Activated naive CD4-positive, alpha-beta T cell treated with anti-CD3 and anti-CD28 coated beads, Interleukin-2, amount 50 U/mL, for 72 hours (primary cell): Measurements from ENCODE around the gene MAPRE3. TPM values are rescaled to one million over a fixed set of nuclear protein-coding genes. Genes with fewer than 3 reads are reported as not detected.
"Not testable (repeated sequence)": the region's sequence is repeated elsewhere in the genome, so short reads cannot be mapped to it uniquely, and the experiment has no call there.

ENCODE experiments used
- ATAC-seq, 2 donors: fragments of 150-1000 bp; cut with Tn5 transposase; 2 replicates each; pipeline ENCODE4 v1.10.0; 2021; ENCODE audit warnings: mild to moderate bottlenecking in 2 of 2, moderate library complexity in 2 of 2
- DNase-seq, 2 donors: peaks; one replicate each; pipeline ENCODE4 v3.0.0; 2021 to 2022; ENCODE audit warnings: low spot score in 2 of 2
- H3K27ac Mint-ChIP-seq, 2 donors: one replicate each; pipeline ENCODE4 v1.8.0; 2022; ENCODE audit warnings: mild to moderate bottlenecking in 2 of 2, mixed read lengths in 2 of 2
- H3K36me3 Mint-ChIP-seq, 2 donors: one replicate each; pipeline ENCODE4 v1.8.0; 2022; ENCODE audit warnings: mixed read lengths in 2 of 2
- H3K9me3 Mint-ChIP-seq, 2 donors: one replicate each; pipeline ENCODE4 v1.8.0; 2022; ENCODE audit warnings: mixed read lengths in 2 of 2
- total RNA-seq, 2 donors: library from RNA; stranded (reverse); gene quantifications; one replicate each; pipeline ENCODE4 v1.2.3, GENCODE V29; 2022

The MAPRE3 gene
- total RNA-seq: 1 to 10 TPM; 4.0 to 4.2 TPM

DNA sequence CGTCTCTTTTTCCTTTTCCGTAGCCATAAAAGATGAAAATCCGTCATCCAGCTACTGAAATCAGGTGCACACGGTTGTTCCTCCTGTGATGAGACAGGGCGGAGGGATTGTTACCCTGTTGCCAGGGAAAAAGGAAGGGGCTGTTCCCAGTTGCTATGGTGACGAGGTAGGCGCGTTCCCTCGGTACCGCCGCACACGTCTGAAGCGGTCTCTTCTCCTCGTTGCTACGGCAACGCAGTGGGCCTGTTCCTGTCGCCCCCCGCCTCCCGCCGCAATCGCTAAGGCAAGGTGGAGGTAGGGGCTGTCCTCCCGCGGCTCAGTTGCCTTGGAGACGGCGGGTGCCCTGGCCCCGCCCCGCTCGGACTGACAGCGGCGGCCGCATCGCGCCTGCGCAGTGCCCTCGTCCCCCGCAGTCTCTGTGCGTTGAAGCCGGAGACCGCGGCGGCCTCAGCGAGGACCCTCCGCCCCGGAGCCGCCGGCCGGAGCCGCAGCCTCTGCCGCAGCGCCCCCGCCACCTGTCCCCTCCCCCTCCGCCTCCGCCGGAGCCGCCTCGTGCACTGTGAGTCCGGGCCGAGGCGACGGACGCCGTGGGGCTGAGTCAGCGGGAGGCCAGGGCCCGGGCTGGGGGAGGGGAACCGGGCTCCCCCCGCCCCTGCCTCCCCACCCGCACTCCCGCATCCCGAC, at the start of gene MAPRE3:
MAPRE3 (plus strand) TSS at position 394 of the 684 bp plus-strand sequence. CDS start 51,582 bp downstream, outside the sequence.
- DNase-seq (peak; percentile 84 to 85), ATAC-seq (peak; percentile 91 to 93)
- no peaks in the 10 kb centered on the region for H3K9me3 Mint-ChIP-seq
- H3K36me3 Mint-ChIP-seq: no peaks in the 10 kb centered on the region
- H3K27ac Mint-ChIP-seq: peak within 1 kb of the TSS; percentile 40 to 82

DNA sequence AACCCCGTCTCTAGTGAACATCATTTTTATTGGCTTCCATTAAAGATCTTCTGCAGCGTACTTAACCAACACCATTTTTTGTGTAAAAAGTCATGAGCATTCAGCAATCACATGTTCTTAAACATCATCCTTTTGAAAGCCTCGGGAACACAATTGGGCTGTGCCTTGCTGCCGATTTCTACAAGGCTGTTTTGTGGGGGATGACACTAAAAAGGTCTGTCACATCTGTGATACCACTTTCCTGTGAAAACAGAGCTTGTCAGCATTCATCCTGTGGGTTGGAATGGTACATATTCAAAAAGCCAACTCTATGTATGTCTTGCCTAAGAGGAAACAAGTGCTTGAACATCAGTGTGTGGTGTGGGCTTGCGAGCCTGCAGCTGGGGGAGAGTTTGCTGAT, 49.1 kb upstream of the MAPRE3 start:
- Mint-ChIP-seq H3K36me3 (no peaks in the 10 kb centered on the region), H3K9me3 (no peaks in the 10 kb centered on the region), H3K27ac (no peak overlapping the region)
- ATAC-seq (no peak), DNase-seq (no peak)

DNA sequence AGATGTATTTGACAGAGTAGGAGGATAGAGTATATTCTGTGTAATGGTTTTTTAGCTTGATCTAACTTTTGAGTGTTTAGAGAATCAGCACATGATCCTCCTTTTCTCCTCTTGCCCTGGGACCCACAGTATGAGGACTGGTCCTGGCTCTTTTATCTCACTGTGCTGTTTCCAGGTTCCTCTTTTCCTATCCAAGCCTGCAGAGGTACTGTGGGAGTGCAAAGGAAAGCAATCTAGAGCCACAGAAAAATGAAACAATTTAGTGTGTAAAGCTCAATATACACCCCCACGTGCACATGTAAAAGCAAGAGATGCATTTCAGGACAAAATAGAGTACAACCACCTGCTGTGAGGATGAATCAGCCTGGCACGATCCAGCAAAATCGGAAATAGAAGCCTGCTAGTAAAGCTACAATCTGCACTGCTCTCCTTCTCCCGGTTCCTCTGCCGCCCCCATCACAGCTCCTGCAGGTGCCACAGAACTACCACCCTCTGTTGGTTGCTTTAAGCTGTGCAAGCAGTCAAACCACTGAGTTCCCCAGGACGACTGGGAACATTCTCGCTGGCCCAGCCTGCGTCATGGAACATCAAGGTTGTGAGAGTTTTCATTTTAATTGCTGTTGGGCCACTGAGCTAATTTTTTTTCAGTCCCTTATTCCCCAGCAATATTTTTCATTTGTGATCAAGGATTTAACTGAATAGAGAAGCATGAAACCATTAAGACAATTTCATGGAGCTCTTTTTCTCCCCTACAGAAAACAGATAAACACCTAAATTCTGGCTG, 47.8 kb upstream of the MAPRE3 start:
- Mint-ChIP-seq H3K27ac (no peak overlapping the region), H3K36me3 (no peaks in the 10 kb centered on the region), H3K9me3 (no peaks in the 10 kb centered on the region)
- peak in 1 of 2 donors; percentile 42 for DNase-seq
- peak; percentile 54 to 87 for ATAC-seq

DNA sequence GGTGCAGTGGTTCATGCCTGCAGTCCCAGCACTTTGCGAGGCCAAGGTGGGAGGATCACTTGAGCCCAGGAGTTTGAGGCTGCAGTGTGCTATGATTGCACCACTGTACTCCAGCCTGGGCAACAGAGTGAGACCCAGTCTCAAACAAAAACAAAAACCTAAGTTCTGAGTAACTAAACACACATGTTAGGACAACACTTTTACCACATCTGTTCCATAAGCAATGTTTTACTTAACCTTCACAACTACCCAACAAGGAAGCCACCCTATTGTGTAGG, 47.3 kb upstream of the MAPRE3 start:
- H3K9me3 Mint-ChIP-seq, DNase-seq, H3K36me3 Mint-ChIP-seq, H3K27ac Mint-ChIP-seq, ATAC-seq: not testable (repeated sequence)

DNA sequence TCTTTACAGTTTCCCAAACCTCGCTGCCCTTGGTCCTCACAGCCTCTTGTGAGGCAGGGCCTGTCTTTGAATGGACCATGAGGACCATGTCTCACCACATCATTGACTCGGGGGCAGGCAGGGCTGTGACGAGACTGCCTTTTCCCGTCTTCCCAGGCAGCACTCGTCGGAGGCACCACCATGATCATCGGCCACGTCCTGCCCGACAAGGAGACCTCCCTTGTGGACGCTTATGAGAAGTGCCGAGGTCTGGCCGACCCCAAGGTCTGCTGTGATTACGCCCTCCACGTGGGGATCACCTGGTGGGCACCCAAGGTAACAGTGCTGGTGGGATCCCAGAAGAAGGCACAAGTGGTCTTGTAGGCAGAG, 45.7 kb upstream of the MAPRE3 start:
- ATAC-seq (no peak), DNase-seq (no peak)
- H3K9me3 Mint-ChIP-seq: no peaks in the 10 kb centered on the region
- no peaks in the 10 kb centered on the region for H3K36me3 Mint-ChIP-seq
- H3K27ac Mint-ChIP-seq: no peak overlapping the region

DNA sequence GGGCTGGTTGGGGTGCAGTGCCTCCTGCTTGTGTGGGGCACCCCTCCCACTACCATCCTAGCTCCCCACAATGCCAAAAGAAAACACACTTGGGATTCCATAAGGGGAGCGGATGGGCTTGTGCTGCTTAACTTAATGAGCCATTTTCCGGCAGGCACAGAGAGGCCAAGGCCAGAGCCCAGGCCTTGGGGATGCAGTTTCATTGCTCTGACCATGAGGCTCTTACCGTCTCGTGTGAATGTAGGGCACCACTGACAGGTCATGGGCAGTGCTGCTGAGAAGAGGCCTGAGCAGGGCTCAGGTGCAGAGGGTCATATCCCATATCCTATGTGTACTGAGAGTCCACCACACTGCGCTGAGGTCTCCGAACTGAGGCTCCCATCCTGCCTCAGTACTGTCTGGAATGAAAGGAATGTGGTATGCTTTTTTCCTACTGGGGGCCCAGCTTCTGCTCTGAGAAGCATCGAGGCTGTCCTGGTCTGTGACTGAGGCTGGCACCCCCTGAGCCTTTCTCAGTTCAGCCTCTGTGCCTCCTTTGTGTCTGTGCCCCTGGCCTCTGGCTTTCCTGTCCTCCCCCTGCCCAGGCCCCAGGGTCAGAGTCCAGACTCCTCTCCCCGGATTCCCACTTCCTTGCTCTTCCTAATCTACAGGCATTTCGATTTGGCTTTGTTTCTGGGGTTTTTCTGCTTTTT, 45.2 kb upstream of the MAPRE3 start:
- ATAC-seq (no peak), DNase-seq (no peak)
- Mint-ChIP-seq H3K27ac (peak overlapping the region in 1 of 2 donors; percentile 29), H3K36me3 (no peaks in the 10 kb centered on the region), H3K9me3 (no peaks in the 10 kb centered on the region)

DNA sequence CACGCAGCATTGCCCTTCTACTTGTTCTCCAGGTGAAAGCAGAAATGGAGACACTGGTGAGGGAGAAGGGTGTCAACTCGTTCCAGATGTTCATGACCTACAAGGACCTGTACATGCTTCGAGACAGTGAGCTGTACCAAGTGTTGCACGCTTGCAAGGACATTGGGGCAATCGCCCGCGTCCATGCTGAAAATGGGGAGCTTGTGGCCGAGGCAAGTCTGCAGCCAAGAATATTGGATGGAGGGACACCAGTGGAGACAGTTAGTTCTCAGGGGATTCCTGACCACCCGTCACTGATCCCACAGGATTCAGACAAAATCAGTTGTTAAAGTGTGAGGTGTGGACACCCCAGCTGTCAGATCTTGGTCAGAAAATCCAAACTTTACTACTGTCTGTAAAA, 43.2 kb upstream of the MAPRE3 start:
- Mint-ChIP-seq H3K27ac (no peak overlapping the region), H3K9me3 (no peaks in the 10 kb centered on the region), H3K36me3 (no peaks in the 10 kb centered on the region)
- no peak for ATAC-seq
- DNase-seq: no peak

DNA sequence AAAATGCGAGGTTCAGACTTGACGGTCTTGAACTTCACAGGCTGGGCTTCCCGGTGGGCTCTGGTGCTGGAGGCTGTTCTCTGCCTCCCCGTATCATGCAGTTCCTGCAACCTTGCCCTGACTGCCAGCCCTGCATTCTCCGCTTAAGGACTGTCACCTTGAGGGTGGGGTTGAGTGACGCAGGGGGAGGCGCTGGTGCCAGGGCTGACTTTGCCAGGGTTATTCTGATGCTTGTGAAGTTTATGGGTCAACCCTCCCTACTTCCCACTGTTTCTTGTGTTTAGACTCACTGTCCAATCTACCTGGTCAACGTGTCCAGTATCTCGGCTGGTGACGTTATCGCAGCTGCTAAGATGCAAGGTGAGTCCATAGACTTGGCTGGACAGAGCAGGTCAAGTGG, 37.5 kb upstream of the MAPRE3 start:
- Mint-ChIP-seq H3K36me3 (no peaks in the 10 kb centered on the region), H3K27ac (no peak overlapping the region), H3K9me3 (no peaks in the 10 kb centered on the region)
- DNase-seq (no peak), ATAC-seq (no peak)

DNA sequence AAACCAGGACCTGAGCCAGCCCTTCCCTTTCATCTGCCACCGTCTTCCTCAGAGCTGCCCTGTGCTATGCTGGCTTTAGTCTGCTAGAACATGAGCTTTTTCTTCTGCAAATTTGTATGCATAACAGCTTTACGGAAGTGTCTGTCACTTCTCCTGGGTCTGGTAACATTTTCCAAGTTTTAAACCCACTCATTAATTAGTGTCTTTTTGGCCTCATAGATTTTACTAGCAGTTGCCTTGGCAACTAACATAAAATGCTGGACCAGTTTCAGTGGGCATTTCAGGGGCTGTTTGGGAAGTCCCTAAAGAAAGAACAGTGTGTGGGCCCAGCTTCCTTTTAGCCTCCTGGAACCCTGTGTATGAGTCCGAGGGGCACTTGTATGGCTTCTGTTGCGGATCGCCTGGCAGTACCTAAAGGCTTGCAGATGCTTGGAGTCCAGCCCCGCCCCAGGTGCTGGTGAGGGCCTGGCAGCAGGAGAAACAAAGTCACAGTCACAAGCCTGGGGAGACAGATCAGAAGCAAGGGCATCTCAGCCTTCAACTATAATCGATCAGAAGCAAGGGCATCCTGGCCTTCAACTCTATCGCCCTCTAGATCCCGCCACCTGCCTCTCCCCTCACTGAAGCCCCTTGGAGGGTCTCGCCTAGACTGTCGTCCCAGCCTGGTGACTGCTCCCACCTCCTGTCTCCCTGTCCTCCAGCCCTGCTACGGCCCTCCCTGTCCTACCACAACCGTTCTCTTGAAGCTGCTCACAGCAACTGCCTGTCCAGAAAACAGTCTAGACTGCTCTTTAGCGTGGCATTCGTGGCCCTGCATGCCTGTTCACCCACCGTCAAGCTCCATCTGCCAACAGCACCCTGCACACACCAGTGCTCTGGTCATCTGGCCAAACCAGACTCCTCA, 36.8 kb upstream of the MAPRE3 start:
- Mint-ChIP-seq H3K36me3 (no peaks in the 10 kb centered on the region), H3K27ac (no peak overlapping the region), H3K9me3 (no peaks in the 10 kb centered on the region)
- DNase-seq: no peak
- ATAC-seq: no peak

DNA sequence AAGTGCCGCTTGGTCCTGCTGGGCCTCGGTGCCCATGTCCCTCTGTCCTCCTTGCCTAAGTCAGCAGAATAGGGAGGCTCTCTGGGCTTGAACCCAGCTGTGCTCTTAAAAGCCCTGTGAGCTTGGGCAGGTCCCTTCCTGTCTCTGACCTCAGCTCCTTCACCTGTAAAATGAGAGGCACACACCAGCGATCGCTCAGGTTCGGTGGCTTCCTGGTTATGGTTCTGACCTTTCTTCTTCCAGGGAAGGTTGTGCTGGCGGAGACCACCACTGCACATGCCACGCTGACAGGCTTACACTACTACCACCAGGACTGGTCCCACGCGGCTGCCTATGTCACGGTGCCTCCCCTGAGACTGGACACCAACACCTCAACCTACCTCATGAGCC, 36.1 kb upstream of the MAPRE3 start:
- Mint-ChIP-seq H3K36me3 (no peaks in the 10 kb centered on the region), H3K27ac (no peak overlapping the region), H3K9me3 (no peaks in the 10 kb centered on the region)
- DNase-seq: no peak
- ATAC-seq: no peak

DNA sequence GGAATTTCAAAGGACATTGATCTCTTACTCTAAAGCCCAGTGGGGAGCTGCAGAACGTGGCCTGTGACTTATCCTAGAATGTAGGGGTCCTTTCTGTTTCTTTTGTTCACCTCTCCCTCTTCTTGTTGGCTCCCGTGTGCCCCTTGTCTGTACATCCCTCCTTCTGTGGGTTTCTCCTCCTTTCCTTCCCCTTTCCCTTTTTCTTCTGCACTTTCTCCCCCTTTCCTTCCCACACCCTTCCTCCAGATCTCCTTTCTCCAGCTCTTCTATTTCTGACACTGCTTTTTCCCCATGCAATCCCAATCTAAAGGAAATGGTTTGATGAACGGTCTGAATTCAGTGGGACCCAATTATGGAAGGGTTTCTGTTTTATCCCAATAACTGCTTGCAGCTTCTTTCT, 35.5 kb upstream of the MAPRE3 start:
- no peak for DNase-seq
- no peaks in the 10 kb centered on the region for H3K36me3 Mint-ChIP-seq
- no peaks in the 10 kb centered on the region for H3K9me3 Mint-ChIP-seq
- no peak for ATAC-seq
- H3K27ac Mint-ChIP-seq: no peak overlapping the region

DNA sequence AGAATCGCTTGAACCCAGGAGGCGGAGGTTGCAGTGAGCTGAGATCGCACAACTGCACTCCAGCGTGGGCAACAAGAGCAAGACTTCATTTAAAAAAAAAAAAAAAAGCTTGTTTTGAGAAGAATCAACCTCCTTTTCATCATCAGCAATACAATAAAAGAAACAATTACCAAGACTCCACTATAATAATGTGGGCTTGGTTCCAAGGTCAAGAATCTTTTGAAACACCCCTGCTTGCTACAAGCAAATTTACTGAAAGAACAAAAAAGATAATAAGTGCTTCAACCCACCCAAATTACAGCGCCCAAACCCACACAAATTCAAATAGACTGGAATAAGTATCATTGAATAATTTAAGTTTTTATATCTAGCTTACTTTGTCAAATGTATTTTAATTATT, 33.6 kb upstream of the MAPRE3 start:
- H3K27ac Mint-ChIP-seq: no peak overlapping the region
- no peak for DNase-seq
- ATAC-seq: no peak
- no peaks in the 10 kb centered on the region for H3K9me3 Mint-ChIP-seq
- H3K36me3 Mint-ChIP-seq: no peaks in the 10 kb centered on the region

DNA sequence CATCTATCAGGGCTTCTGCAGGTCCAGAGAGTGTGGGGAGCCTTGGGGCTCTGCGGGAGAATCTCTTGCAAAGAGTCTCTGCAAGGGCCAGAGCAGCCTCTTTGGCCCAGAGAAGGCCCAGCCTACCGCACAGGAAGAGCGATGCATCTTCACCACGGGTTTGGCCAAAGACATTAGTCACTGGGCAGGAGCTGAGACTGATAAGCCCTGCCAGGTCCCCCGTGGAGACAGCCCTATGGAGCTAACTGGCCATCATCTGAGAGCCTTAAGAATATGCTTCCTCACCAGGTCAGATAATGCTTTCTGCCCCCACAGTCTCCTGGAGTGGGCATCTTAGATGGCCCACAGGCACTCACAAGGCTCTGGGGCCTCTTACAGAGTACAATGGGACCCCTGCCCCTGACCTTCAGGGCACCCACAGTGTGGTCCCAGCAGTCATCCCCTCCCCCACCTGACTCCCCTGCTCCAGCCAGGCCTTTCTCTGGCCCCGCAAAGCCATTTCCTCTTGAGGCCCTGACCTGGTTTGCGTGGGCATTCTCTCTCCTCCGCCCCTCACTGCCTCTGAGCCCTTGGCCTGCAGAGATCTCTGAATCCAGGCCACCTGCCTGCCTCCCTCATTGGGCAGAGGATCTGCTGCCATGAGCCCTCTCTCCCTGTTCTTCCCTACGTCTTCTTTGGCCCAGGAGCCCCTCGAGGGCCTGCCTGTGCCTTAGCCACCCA, 31.9 kb upstream of the MAPRE3 start:
- Mint-ChIP-seq H3K27ac (no peak overlapping the region), H3K9me3 (no peaks in the 10 kb centered on the region), H3K36me3 (no peaks in the 10 kb centered on the region)
- no peak for ATAC-seq
- DNase-seq: no peak

DNA sequence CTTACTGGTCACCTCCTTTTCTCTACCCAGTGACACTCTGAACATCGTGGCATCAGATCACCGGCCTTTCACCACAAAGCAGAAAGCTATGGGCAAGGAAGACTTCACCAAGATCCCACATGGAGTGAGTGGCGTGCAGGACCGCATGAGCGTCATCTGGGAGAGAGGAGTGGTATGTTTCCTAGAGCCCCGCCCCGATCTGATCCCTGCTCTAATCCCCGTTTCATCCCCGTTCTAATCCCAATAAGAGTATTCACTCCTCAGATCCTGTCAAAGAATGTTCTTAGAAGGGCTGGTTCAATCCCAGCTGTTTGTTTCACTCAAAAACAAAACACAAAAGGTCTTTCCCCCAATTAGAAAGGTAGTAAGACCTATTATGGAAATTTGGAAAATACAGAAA, 30.4 kb upstream of the MAPRE3 start:
- Mint-ChIP-seq H3K27ac (no peak overlapping the region), H3K36me3 (no peaks in the 10 kb centered on the region), H3K9me3 (no peaks in the 10 kb centered on the region)
- DNase-seq (no peak), ATAC-seq (no peak)

DNA sequence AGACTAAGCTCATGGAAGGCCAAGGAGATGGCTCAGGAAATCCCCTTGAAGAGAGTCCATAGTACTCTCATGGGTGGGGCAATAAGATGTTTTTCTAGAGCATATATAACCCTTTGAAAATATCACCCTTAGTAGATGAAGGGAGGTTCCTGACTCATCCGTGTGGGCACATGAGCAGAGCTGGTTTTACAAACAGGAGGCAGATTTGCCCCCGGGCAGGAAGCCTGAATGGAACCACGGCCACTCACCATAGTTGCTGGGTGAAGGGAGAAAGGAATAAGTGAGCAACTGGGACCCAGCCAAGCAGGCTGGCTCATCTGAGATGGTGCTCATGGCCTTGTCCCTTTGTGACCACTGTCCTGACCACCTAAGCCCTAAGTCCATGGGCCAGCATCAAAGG, 29.0 kb upstream of the MAPRE3 start:
- Mint-ChIP-seq H3K27ac (no peak overlapping the region), H3K9me3 (no peaks in the 10 kb centered on the region), H3K36me3 (no peaks in the 10 kb centered on the region)
- DNase-seq: no peak
- ATAC-seq: peak in 1 of 2 donors; percentile 22

DNA sequence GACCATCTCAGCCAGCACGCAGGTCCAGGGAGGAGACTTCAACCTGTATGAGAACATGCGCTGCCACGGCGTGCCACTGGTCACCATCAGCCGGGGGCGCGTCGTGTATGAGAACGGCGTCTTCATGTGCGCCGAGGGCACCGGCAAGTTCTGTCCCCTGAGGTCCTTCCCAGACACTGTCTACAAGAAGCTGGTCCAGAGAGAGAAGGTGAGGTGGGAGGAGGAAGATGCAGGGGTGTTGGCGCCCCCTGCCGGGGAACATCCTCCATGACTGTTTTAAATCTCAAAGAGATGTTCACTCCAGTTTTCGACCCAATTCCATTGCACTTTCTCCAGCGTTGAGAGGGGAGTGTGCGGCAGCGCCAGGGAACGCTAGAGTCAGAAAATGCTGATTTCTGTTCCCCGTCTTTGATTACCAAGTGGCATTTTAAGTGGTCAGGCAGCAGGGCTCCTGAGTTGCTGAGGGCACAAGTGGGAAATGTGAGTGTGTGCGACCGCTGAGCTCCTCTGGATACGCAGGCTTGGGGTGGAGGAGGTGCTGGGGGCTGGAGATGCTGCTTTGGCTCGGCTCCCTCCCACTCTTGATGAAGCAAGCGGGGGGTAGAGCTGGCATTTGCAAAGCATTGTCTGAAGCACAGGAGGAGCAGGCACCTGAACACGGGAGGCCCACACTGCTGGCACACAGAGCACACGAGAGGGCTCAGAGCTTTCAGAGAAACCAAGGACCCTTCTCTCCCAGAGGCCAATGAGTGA, 27.7 kb upstream of the MAPRE3 start:
- DNase-seq (peak in 1 of 2 donors; percentile 78), ATAC-seq (peak; percentile 63 to 69)
- no peaks in the 10 kb centered on the region for H3K9me3 Mint-ChIP-seq
- H3K36me3 Mint-ChIP-seq: no peaks in the 10 kb centered on the region
- no peak overlapping the region for H3K27ac Mint-ChIP-seq
